ENCODE results near the gene PAX2.

PAX2 gene

DNA sequence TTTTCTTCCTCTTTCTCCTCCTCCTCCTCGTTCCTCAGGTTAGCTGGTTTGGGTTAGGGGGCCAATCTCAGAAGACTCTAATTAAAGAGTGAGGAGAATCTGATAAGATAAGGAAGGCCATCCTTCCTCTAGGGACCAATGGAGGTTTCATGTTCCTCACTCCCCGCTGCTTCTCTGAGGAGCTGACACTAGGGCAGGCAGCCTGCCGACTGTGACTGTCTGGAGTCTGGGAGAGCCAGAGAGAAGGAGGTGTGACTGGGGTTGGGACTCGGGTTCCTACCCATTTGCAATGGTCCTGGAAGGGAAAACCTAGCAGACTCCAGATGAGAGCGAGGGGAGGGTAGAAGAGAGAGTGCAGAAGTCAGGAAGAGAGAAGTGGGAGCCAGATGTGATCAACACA, 15.3 kb downstream of the PAX2 start:
- no peak for DNase-seq

GRCh38 chr10:100761191-100761590, 15.8 kb downstream of the PAX2 start:
- DNase-seq = no peak

GRCh38 chr10:100763043-100763747, 17.8 kb downstream of the PAX2 start:
- DNase-seq = no peak

DNA sequence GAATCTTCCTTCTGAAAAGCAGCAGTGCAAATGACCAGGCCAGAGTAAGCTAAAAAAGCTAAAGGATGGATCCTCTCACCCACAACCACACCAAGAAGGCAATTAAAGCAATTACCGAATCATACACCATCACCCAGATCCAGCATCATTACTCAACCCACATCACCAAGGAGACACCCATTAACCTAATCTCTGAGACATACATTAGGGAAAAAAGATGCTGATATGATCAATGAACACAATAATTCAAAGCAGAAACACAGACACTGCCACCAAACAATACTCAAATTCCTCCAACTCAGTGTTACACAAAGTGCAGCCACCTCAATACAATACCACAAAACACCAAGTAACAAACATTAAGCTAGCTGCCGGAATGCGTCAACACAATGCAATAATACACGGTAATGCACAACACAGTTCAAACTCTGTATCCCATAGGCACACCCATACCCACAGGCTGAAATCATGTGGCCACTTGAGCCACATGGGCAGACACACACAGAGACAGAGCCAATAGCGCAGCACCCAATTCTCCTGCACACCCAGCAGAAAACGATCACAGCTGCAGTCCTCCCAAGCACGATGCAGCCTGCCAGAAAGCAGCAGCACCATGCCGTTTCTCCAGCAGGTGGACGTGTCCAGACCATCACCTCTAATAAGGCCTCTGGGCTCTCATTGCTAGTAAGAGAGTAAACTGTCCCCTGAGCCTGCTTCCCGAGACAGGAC, 21.5 kb downstream of the PAX2 start:
- DNase-seq = no peak

DNA sequence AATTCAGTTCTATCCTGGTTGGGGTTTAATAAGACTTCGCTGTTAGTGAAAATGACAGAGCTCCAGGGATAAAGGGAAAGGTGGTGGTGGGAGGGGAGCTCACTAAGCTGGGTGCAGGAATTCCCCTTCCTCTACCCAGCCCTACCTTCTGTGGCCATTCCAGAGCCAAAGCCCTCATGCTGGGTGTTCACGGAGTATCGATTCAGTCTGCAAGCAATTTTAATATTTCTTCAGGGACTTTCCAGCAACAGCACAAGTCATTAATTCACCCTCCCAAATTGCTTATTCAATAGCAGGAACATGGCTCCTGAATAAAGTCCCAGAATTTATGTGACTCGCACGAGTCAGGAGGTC, 22.0 kb downstream of the PAX2 start:
- DNase-seq = no peak

- no peak for DNase-seq
Measured at GRCh38 chr10:100769481-100769880, 24.1 kb downstream of the PAX2 start.

GRCh38 chr10:100773646-100774045, 28.3 kb downstream of the PAX2 start:
- no peak for DNase-seq

DNA sequence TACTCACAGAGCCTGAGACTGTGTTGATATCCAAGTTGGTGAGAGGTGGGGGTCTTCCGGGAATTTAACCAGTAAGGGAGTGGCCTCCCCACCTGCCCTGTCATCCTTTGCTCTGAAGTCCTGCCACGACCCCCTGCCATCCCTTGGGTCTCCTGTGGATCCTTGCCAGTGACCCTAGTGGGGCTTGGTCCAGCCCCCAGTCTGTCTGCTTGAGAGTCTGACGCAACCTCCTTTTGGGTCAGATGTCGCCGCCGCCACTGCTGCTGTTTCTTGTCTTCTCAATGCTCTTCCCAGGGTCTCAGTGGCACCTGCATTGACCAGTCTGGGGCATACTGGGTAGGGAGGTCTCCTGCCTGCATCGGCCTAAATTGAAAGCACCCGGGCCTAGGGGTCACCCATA, 28.8 kb downstream of the PAX2 start:
- no peak for DNase-seq

GRCh38 chr10:100774876-100775275, 29.5 kb downstream of the PAX2 start:
- DNase-seq = no peak

DNA sequence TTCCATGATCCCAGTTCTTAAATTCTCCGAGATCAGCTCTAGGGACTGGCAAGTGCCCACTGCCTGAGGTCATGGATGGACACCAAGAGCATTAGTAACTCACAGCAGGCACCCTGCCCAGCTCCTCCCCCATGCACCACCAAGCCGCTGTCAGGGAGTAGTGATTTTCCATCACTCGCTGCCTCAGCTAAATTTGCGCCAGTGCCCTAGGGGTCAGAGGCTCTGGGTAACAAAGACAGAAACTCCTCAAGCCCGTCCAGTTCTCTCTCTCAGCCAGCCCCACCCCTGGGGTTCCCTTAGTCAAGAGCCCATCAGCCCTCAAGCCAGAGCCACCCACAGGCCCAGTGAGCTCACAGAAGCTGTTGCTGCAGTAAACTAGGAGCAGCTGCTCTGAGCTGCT, 30.0 kb downstream of the PAX2 start:
- no peak for DNase-seq

DNA sequence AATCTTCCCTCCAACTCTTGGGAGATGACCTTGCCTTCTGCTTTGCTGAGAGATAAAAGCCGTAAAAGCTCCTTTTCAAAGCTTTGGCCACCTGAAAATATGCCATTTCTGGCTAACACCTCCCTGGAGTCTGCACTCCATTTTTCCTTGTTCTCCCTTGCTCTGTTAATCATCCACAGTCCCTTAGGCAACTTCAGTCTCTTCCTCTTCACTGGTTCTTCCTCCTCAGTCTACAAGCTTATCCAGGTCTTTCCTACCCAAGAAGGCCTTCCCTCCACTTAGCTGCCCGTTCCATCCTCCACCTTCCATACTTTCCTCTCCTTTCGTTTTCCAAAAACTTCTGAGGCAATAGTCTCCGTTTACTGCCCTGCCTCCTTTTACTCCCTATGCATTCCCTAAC, 30.5 kb downstream of the PAX2 start:
- no peak for DNase-seq

DNA sequence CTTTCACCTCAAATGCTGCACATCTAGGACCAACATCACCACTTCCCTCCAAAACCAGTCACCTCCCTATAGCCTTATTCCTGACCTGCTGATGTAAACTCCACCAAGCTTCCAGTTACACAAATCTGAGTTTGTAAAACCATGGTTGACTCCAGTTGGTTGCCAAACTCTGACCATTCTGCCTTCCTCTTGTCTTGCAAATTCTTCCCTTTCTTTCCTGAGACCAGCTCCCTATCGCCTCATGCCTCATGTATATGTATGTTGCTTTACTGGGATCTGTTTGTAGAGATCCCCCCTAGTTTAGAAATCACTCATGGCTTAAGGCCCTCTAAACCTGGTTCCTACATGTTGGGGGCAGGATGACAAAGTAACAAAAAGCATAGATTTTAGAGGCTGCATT, 31.3 kb downstream of the PAX2 start:
- no peak for DNase-seq

DNA sequence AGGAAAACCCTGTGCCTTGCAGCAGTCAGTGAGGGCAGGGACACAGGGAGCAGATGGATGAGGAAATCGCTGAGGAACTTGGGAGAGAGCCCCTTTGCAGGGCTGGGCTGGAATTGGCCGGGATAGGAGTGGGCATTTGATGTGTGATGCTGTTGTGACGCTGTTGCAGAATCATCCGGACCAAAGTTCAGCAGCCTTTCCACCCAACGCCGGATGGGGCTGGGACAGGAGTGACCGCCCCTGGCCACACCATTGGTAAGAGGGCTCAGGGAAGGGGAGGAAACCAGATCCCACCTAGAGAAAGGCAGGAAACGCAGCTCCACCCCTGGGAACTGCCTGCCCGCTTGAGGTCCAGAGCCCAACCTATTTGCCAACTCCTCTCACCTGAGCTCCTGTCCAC, 33.9 kb downstream of the PAX2 start:
- no peak for DNase-seq

- DNase-seq = no peak
Measured at GRCh38 chr10:100780324-100780723, 34.9 kb downstream of the PAX2 start.

DNA sequence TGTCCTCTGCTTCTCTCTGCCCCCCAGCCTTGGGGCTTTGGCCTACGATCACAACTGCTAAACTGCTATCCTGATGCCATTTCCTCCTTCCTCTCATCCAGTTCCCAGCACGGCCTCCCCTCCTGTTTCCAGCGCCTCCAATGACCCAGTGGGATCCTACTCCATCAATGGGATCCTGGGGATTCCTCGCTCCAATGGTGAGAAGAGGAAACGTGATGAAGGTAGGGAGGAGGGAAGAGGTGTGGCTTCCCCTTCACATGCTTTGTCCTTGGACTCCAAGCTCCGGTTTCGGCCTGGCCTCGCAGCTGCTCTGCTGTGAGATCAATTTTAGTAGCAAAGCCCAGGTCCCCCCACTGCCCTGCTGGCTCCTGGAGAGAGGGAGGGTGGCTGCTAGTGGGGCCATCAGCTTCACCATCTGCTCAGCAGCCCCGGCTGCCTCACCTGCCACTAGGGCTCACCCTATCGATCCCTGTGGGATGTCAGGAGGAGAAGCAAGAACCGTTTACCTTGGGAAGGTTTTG, 35.8 kb downstream of the PAX2 start:
- no peak for DNase-seq

DNA sequence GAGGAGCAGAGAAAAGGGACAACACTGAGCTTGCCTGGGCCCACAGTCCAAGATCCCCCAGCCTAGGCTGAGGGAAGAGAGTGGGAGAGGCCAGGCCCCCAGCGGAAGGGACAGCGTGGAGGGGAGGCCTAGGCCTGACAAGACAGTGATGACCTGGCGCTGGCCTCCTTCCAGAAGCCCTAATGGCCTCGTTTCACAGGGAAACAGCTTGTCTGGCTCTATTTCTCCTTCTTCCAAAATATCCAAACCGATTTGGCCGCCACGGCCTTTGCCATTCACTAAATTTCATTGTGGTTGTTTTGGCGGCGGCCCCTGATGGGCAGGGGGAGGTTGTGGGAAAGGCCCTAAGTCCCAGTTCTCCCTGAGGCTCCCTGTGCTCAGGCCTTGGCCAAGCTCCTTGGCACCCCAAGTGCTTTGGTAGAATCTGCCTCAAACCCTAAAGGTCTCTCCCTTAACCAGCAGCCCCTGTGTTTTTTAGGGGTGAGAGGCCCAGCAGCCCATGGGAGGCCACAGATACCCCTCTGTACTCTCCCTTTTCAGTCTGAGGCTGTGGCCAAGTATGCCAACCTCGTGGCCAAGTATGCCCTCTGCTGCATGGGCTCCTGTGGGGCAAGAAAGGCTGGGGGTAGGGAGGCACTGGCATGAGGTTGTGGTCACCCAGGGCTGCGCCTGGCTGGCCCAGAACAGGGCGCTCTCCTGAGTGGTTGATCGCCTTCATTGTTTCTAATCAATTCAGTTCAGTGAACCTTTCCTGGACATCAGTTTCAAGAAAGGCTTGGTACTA, 37.3 kb downstream of the PAX2 start:
- no peak for DNase-seq

DNA sequence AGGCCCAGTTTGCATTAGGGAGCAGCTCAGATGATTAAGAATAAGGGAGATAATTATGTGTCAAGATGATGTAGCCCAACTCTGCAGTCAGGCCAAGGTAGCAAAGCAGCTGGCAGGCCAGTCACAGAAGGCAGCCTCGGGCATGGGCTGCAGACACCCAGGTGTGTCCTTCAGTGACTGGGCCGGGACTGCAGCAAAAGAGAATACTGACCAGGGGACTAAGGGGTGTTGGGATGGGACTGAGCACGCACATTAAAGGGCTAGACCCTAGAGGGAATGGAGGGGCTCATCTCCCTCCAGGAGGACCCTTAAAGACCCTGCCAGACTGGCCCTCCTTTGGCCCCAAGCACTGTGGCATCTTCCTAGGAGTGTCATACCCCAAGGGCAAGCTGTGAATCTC, 38.7 kb downstream of the PAX2 start:
- DNase-seq = no peak

- DNase-seq = no peak
Measured at GRCh38 chr10:100786591-100786990, 41.2 kb downstream of the PAX2 start.

GRCh38 chr10:100788002-100788903, 42.9 kb downstream of the PAX2 start:
- DNase-seq = no peak

DNA sequence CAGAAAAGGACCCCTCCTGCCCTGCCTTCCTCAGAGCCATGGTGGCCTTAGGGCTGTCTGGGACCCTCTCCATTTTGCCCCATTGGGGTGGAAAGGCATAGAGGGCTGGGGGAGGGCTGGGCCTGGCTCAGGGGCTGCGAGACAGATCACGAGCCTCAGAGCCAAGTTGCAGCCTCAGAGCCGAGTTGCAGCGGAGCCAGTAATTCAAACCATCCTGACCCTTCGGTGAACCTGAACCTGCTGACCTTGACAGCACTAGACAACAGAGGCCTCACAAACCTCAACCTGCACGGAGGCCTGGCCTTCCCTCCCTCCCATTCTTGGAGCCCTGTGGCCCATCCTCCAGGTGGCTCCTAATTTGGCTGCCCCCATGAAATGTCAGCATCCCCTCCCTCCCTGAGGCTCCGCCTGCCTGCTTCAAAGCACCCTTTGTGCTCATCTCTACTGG, 45.4 kb downstream of the PAX2 start:
- DNase-seq = no peak

DNA sequence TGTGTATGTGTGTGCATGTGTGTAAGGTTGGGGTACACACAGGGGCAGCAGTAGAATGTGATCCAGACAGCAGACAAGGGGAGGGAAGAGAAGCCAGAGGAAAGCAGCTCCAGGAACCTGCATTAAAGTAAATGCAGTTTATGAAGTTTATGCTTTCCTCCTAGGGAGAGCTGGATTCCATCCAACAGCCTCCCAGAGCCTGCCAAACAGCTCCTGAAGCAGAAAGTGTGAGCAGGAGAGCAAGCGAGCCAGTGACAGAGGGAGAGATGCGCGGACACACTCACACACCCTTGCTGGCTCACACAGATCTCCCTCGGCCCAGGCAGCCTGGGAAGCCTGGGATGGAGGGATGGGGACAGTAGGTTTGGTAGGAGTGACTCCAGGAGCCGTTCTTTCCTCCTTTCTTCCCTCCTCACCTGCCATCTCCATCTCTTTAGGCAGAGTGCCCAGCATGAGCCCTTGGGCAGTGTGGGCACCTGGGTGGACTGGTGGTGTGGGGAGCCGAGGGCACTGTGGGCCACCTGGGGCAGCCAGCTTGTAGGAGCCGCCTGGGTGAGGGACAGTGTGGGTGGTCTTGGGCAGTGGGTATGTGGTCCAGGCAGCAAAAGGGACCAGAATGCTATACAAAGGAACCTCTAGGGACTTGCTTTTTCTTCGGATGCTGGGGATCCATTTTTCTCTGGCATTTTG, 46.1 kb downstream of the PAX2 start:
- no peak for DNase-seq

DNA sequence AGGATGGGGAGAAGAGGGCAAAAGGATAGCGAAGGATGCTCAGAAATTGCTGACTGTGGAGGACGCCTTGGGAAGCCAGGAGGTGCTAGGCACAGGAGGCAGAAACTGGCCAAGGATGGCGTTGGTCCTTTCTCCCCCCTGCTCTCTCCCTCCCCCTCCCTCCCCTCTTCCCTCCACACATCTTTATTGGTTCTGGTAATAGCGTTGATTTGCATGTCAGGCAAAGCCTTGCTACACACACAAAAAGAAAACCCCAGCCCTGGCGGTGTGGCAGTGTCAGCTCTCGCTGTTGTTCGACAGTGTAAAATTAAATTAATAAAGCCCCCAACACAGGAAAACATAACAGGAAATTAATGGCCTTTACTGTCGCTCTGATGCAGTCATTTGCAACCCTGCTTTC, 47.2 kb downstream of the PAX2 start:
- DNase-seq = no peak

Data from fibroblast of upper back skin (primary cell).